Testis (tissue), 3 donors: ENCODE results near the gene ALK. TPM values are rescaled to one million over a fixed set of nuclear protein-coding genes. Genes with fewer than 3 reads are reported as not detected.

Experiments
- DNase-seq: peaks from one replicate; pipeline ENCODE4 v3.0.0-alpha.2; 2019
- H3K27ac ChIP-seq, 2 donors: fragments of 200-600 bp; sonication (generic); one replicate each; pipeline ENCODE4 v1.5.1; 2019
- H3K27me3 ChIP-seq: fragments of 200-600 bp; sonication (generic); one replicate; pipeline ENCODE4 v1.5.1; 2019
- H3K36me3 ChIP-seq: fragments of 200-600 bp; sonication (generic); one replicate; pipeline ENCODE4 v1.5.1; 2017; ENCODE audit warnings: low read depth; ENCODE audit errors: missing control alignments
- H3K4me1 ChIP-seq: fragments of 200-600 bp; sonication (generic); one replicate; pipeline ENCODE4 v1.5.1; 2019
- H3K4me3 ChIP-seq, 2 donors: fragments of 200-600 bp; sonication (generic); one replicate each; pipeline ENCODE4 v1.5.1; 2017 to 2019
- H3K9me3 ChIP-seq: fragments of 200-600 bp; sonication (generic); one replicate; pipeline ENCODE4 v1.5.1; 2017
- POLR2A ChIP-seq: fragments of 450-650 bp; IDR thresholded peaks from one replicate; pipeline ENCODE4 v1.6.1; 2017; ENCODE audit warnings: antibody characterized with exemption, mild to moderate bottlenecking, moderate library complexity
- WGBS, 2 donors: methylation state at CpG; one replicate each; pipeline ENCODE4 v1.1.5; 2018; 5-methylcytosine and 5-hydroxymethylcytosine counted together
- intact Hi-C: fragments of 100-400 bp; cut with DNase I; formaldehyde crosslinking; loops from one replicate; pipeline ENCODE4 v1.15.1; 2023; ENCODE audit warnings: low total_unique reads
- polyA plus RNA-seq: library from polyadenylated mRNA; stranded (reverse); fragments of 350-450 nt; fragmentation: Illumina TruSeq; extraction: RNeasy Lipid Tissue Mini Kit (QIAGEN cat#74804); gene quantifications from one replicate; pipeline ENCODE4 v1.2.3, GENCODE V29; 2014; ENCODE audit warnings: low read depth, low replicate concordance; ENCODE audit not compliant: insufficient read depth
- total RNA-seq, 2 donors: library from RNA; depleted of rRNA; stranded (reverse); fragments of >200 nt; gene quantifications; one replicate each; pipeline ENCODE4 v1.2.3, GENCODE V29; 2016
- TF ChIP-seq, protein P1 (sequence below), 3 experiments: fragments of 450-650 bp in 2 of 3; fragments of 200-600 bp in 1 of 3; sonication (generic) in 1 of 3; IDR thresholded peaks; one replicate each; pipeline ENCODE4 v1.5.1; 2016 to 2019; ENCODE audit warnings: antibody characterized with exemption in 3 of 3, mild to moderate bottlenecking in 2 of 3, moderate library complexity in 1 of 3

The ALK gene
- total and polyA plus RNA-seq, 3 donors from 2014 or later = 2.1 to 3.8 (median 3.8) TPM

DNA sequence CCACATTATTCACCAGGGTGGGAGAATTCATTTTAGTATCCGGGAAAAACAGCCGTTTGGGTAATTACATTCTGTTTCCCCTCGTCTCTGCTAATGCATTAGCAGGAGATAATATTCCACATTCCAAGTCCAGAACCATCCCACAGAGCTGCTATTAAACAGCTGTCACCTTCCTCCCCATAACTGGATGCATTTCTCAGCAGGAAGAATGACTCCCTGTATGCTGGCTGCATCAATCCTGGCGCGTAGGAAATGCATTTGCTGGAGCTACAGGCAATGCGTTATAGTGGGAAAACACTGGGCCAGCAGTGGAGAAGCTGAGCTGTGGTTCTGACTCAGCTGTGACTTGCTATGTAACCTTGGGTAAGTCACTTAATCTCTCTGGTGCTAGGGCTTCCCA, 560.2 kb downstream of the ALK start:
- no peaks in the 10 kb centered on the region for H3K9me3 ChIP-seq
- H3K27me3 ChIP-seq = no peaks in the 10 kb centered on the region
- H3K4me3 ChIP-seq = no peak overlapping the region
- 55 to 58% methylated on average over 6 of the region's 6 CpGs for WGBS, 2 donors
- H3K4me1 ChIP-seq = no peaks in the 10 kb centered on the region
- no peak for TF ChIP-seq POLR2A
- TF ChIP-seq, protein P1, sequence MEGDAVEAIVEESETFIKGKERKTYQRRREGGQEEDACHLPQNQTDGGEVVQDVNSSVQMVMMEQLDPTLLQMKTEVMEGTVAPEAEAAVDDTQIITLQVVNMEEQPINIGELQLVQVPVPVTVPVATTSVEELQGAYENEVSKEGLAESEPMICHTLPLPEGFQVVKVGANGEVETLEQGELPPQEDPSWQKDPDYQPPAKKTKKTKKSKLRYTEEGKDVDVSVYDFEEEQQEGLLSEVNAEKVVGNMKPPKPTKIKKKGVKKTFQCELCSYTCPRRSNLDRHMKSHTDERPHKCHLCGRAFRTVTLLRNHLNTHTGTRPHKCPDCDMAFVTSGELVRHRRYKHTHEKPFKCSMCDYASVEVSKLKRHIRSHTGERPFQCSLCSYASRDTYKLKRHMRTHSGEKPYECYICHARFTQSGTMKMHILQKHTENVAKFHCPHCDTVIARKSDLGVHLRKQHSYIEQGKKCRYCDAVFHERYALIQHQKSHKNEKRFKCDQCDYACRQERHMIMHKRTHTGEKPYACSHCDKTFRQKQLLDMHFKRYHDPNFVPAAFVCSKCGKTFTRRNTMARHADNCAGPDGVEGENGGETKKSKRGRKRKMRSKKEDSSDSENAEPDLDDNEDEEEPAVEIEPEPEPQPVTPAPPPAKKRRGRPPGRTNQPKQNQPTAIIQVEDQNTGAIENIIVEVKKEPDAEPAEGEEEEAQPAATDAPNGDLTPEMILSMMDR (IDR thresholded peaks at IDR 0.05) = no peak
- no peaks in the 10 kb centered on the region for H3K36me3 ChIP-seq
- no peak overlapping the region for H3K27ac ChIP-seq
- intact Hi-C loops = no loop called here
- no peak for DNase-seq

DNA sequence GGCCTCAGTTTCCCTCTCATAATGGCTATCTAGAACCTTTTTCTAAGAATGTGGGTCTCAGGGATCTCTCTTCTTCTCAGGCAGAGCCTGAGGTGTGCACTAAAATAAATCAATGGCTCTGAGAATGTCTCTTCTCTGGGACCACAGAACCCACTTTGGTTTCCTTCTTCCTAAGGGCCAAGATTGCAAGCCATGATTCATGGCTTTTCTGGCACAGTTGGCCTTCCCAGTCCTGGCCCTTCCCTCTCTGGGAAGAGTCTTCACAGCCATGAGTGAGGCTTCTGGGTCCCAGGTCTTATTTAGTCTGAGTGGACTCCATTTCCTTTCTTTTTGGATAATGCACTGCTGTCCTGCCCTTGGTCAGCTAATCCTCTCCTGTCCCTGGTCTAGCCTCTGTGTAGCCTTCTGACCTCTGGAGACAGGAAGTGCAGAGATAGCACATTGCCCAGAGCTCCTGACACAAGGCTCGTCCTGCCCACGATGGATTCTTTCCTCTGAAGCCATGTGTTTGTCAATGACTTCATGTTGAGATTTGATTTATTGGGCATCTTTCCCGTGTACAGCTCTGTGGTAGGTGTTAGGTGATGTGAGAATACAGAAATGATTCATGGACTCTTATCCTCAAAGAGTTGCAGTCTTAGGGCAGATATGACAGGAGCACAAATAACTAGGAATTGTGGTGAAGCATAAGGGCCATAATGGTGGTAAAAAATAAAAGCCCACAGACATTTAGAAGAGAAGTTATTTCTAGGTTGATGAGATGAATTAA, 561.2 kb downstream of the ALK start:
- no peak for DNase-seq
- Histone ChIP-seq H3K9me3 (no peaks in the 10 kb centered on the region), H3K27me3 (no peaks in the 10 kb centered on the region), H3K36me3 (no peaks in the 10 kb centered on the region), H3K4me1 (no peaks in the 10 kb centered on the region), H3K27ac (no peak overlapping the region), H3K4me3 (no peak overlapping the region)
- intact Hi-C loops = no loop called here
- TF ChIP-seq, protein P1 (IDR thresholded peaks at IDR 0.05) = no peak
- no peak for TF ChIP-seq POLR2A
- WGBS, 2 donors = 60 to 69% methylated on average over 3 of the region's 3 CpGs

DNA sequence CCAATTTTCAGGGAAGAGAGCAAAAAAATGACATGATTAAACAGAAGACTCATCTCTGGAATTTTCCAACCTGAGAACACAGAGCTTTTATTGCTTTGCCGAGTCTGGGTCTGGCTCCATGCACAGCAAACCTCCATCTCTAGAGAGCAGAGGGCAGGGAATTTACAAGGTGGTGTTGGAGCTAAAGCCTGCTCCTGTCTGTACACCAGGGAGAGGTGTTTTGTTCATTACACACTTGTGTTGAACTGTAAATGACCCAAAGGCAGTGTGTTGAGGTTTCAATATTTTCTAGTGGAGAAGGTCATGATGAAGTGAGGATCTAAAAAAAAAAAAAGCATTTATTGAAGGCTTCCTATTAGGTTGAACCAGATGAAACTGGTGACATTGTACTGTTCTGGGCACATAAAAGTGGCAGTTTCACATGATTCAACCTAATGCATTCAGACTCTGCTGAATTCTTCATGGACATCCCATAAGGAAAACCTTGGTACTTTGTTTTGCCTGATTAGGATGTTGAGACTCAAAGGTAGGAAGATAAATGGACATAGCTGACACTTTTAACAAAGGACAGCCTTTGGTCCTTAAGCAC, 567.9 kb downstream of the ALK start:
- 92 to 97% methylated on average over 1 of the region's 1 CpG for WGBS, 2 donors
- DNase-seq = no peak
- Histone ChIP-seq H3K36me3 (no peaks in the 10 kb centered on the region), H3K9me3 (no peaks in the 10 kb centered on the region), H3K4me3 (no peak overlapping the region), H3K27me3 (no peaks in the 10 kb centered on the region), H3K4me1 (no peaks in the 10 kb centered on the region), H3K27ac (no peak overlapping the region)
- TF ChIP-seq, protein P1 (IDR thresholded peaks at IDR 0.05) = no peak
- no peak for TF ChIP-seq POLR2A
- intact Hi-C loops = no loop called here

DNA sequence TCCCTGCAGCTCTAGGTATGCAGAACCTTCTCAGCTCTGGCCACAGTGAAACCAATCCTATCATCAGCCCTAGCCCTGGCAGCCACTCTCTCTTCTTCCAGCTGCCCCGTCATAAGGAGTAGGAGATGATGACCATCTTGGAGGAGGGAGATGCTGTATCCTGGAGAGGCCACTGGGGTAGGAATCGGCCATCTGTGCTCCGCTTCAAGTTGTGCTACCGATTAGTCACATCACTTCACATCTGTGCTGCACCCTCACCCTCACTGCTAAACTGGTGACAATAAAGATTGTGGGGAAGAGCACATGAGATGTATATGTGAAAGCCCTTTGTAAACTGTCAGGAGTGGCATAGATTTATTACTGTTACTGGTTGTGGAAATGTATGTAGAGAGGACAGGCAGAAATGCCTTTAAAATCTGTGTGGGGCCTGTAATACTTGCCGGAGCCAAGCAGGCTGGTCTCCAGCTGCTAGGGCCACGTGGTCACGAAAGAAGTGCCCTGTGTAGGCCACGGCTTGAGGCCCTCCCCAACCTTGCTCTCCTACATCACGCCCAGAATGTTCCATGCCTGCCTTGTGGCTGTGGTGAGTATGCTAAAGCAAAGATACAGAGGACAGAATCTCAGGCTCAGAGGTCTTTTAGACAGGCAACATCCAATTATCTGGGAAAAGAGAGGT, 569.3 kb downstream of the ALK start:
- Histone ChIP-seq H3K9me3 (no peaks in the 10 kb centered on the region), H3K36me3 (no peaks in the 10 kb centered on the region), H3K4me3 (no peak overlapping the region), H3K4me1 (no peaks in the 10 kb centered on the region), H3K27me3 (no peaks in the 10 kb centered on the region), H3K27ac (no peak overlapping the region)
- intact Hi-C loops = no loop called here
- 82 to 85% methylated on average over 9 of the region's 9 CpGs for WGBS, 2 donors
- no peak for TF ChIP-seq POLR2A
- DNase-seq = no peak

DNA sequence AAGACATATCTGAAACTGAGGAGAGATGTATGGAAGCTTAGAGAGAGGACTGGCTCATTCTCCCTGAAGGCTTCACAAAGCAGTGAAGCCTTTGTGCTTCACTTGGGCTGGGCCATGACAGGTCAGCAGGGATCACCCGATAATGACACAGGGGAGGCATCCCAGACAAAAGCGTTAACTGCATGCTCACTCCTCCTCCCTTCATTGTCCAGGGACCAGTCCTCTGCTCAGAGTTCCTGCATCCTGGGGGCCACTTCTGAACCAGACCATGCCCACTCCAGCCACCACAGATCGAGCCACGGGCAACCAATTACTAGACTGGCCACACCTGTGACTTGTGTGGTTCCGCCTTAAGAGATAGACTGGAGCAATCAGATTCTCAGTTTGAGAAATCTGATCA, 570.1 kb downstream of the ALK start:
- intact Hi-C loops = no loop called here
- H3K27ac ChIP-seq = no peak overlapping the region
- no peaks in the 10 kb centered on the region for H3K36me3 ChIP-seq
- H3K27me3 ChIP-seq = no peaks in the 10 kb centered on the region
- no peaks in the 10 kb centered on the region for H3K4me1 ChIP-seq
- 84 to 86% methylated on average over 5 of the region's 5 CpGs for WGBS, 2 donors
- TF ChIP-seq POLR2A = no peak
- TF ChIP-seq, protein P1 (IDR thresholded peaks at IDR 0.05) = no peak
- H3K9me3 ChIP-seq = no peaks in the 10 kb centered on the region
- no peak overlapping the region for H3K4me3 ChIP-seq
- DNase-seq = no peak
